H1 (cell line): Measurements from ENCODE around the gene VAV2. TPM values are rescaled to one million over a fixed set of nuclear protein-coding genes. Genes with fewer than 3 reads are reported as not detected.

Source experiments
- CTCF ChIA-PET: fragments of 300-600 bp; sonication (Branson Sonifier 250); formaldehyde crosslinking; loops from one replicate; lab custom pipeline; 2021; ENCODE audit not compliant: partially characterized antibody; lab: Charles Lee
- POLR2A ChIA-PET: fragments of 300-600 bp; sonication (Branson Sonifier 250); formaldehyde crosslinking; loops from one replicate; lab custom pipeline; 2021; ENCODE audit warnings: inconsistent platforms; ENCODE audit not compliant: partially characterized antibody; lab: Charles Lee
- DNase-seq, 2 experiments: peaks; one replicate each; pipeline versions ENCODE4 v3.0.0 to v3.0.0-alpha.2; 2010 to 2022; ENCODE audit warnings: low spot score in 2 of 2, low read depth in 1 of 2, mixed read lengths in 1 of 2
- FAIRE-seq: peaks from 2 replicates; lab custom pipeline; 2011; peaks lifted over from hg19 to GRCh38; lab: Jason Lieb, UNC
- H2AFZ ChIP-seq: 2 replicates; pipeline ENCODE4 v1.8.1; 2012; ENCODE audit warnings: low read length, inconsistent platforms
- H2AK5ac ChIP-seq: 2 replicates; pipeline ENCODE4 v1.6.1; 2013; ENCODE audit warnings: low read depth, low read length
- H2BK120ac ChIP-seq: replicated peaks from 2 replicates; pipeline ENCODE3; 2013; ENCODE audit warnings: low read depth, low read length, inconsistent platforms
- H2BK12ac ChIP-seq: 2 replicates; pipeline ENCODE4 v1.6.1; 2013; ENCODE audit warnings: low read depth, low read length
- H2BK15ac ChIP-seq: 2 replicates; pipeline ENCODE4 v1.6.1; 2013; ENCODE audit warnings: low read length
- H2BK20ac ChIP-seq: 2 replicates; pipeline ENCODE4 v1.6.1; 2013; ENCODE audit warnings: low read length
- H2BK5ac ChIP-seq: 2 replicates; pipeline ENCODE4 v1.6.1; 2013; ENCODE audit warnings: low read depth, low read length
- H3K14ac ChIP-seq: 2 replicates; pipeline ENCODE4 v1.6.1; 2013; ENCODE audit warnings: inconsistent platforms; ENCODE audit not compliant: insufficient read length
- H3K18ac ChIP-seq: 2 replicates; pipeline ENCODE4 v1.6.1; 2013; ENCODE audit warnings: low read length; ENCODE audit errors: extremely low read depth
- H3K23ac ChIP-seq: 2 replicates; pipeline ENCODE4 v1.6.1; 2013; ENCODE audit warnings: inconsistent platforms; ENCODE audit not compliant: insufficient read length
- H3K23me2 ChIP-seq: 2 replicates; pipeline ENCODE4 v1.6.1; 2013; ENCODE audit warnings: low read depth, low read length
- H3K27ac ChIP-seq: 2 replicates; pipeline ENCODE4 v1.6.1; 2011; ENCODE audit warnings: low read depth, low read length, inconsistent platforms
- H3K27me3 ChIP-seq, 4 experiments: replicated peaks in 1 of 4; 1 replicate in 1 of 4; 2 replicates in 3 of 4; pipeline versions ENCODE4 v1.6.1 to v1.8.1; 2011 to 2013; ENCODE audit warnings: low read length in 3 of 4, mild to moderate bottlenecking in 3 of 4, inconsistent platforms in 2 of 4, mixed read lengths in 2 of 4, moderate library complexity in 1 of 4; ENCODE audit not compliant: control insufficient read depth in 3 of 4, insufficient read depth in 3 of 4; ENCODE audit errors: extremely low read depth in 1 of 4
- H3K36me3 ChIP-seq, 4 experiments: 2 replicates each; pipeline versions ENCODE4 v1.6.1 to v1.8.1; 2011 to 2013; ENCODE audit warnings: mild to moderate bottlenecking in 4 of 4, low read length in 3 of 4, moderate library complexity in 2 of 4, control low read depth in 1 of 4, inconsistent platforms in 1 of 4; ENCODE audit not compliant: insufficient read depth in 4 of 4, control insufficient read depth in 2 of 4
- H3K4ac ChIP-seq: replicated peaks from 2 replicates; pipeline ENCODE3; 2013; ENCODE audit warnings: low read length, low read depth, mixed read lengths, inconsistent platforms; ENCODE audit not compliant: insufficient read length
- H3K4me1 ChIP-seq, 4 experiments: replicated peaks in 1 of 4; 1 replicate in 1 of 4; 2 replicates in 3 of 4; pipeline versions ENCODE4 v1.6.1 to v1.8.1; 2011 to 2013; ENCODE audit warnings: low read length in 3 of 4, inconsistent platforms in 2 of 4, mixed read lengths in 1 of 4; ENCODE audit not compliant: insufficient read depth in 4 of 4, control insufficient read depth in 3 of 4
- H3K4me2 ChIP-seq, 2 experiments: 2 replicates each; pipeline versions ENCODE4 v1.6.1 to v1.8.1; 2011 to 2013; ENCODE audit warnings: low read depth in 2 of 2, low read length in 2 of 2, control low read depth in 1 of 2, inconsistent platforms in 1 of 2, mild to moderate bottlenecking in 1 of 2; ENCODE audit not compliant: insufficient read depth in 1 of 2
- H3K4me3 ChIP-seq, 4 experiments: fragments of 200-600, 300-600 bp in 1 of 4; sonication (generic), shearing (Covaris generic), sonication (Bioruptor Twin) in 1 of 4; 2 replicates each; pipeline versions ENCODE4 v1.5.1 to v1.8.1; 2011 to 2016; ENCODE audit warnings: low read length in 4 of 4, low read depth in 3 of 4, control low read depth in 2 of 4, inconsistent platforms in 2 of 4, mild to moderate bottlenecking in 2 of 4, mixed read lengths in 1 of 4, moderate library complexity in 1 of 4; ENCODE audit not compliant: insufficient read depth in 2 of 4; ENCODE audit errors: extremely low read depth in 1 of 4
- H3K56ac ChIP-seq: replicated peaks from 2 replicates; pipeline ENCODE3; 2013; ENCODE audit warnings: low read depth, mild to moderate bottlenecking, mixed read lengths, low read length, inconsistent platforms; ENCODE audit not compliant: insufficient read length
- H3K79me1 ChIP-seq: 2 replicates; pipeline ENCODE4 v1.6.1; 2013; ENCODE audit warnings: low read depth, low read length, control low read depth
- H3K79me2 ChIP-seq, 2 experiments: 2 replicates each; pipeline versions ENCODE4 v1.6.1 to v1.8.1; 2012 to 2013; ENCODE audit warnings: low read length in 2 of 2, mild to moderate bottlenecking in 2 of 2, inconsistent platforms in 1 of 2; ENCODE audit not compliant: insufficient read depth in 2 of 2, control insufficient read depth in 1 of 2
- H3K9ac ChIP-seq, 4 experiments: replicated peaks in 1 of 4; 1 replicate in 1 of 4; 2 replicates in 3 of 4; pipeline versions ENCODE4 v1.6.1 to v1.8.1; 2011 to 2013; ENCODE audit warnings: low read depth in 3 of 4, low read length in 3 of 4, control low read depth in 2 of 4, mild to moderate bottlenecking in 2 of 4, moderate library complexity in 2 of 4, inconsistent platforms in 1 of 4; ENCODE audit errors: extremely low read depth in 1 of 4
- H3K9me3 ChIP-seq, 2 experiments: 2 replicates each; pipeline versions ENCODE4 v1.6.1 to v1.8.1; 2012 to 2013; ENCODE audit warnings: mild to moderate bottlenecking in 2 of 2, moderate library complexity in 2 of 2, control low read depth in 1 of 2, inconsistent platforms in 1 of 2, low read depth in 1 of 2, low read length in 1 of 2, mixed read lengths in 1 of 2; ENCODE audit not compliant: insufficient read depth in 2 of 2
- H4K20me1 ChIP-seq, 2 experiments: replicated peaks in 1 of 2; 2 replicates each; pipeline versions ENCODE3 to v1.8.1; 2011 to 2013; ENCODE audit warnings: inconsistent platforms in 2 of 2, low read length in 2 of 2, mild to moderate bottlenecking in 1 of 2; ENCODE audit not compliant: insufficient read depth in 2 of 2, control insufficient read depth in 1 of 2
- H4K5ac ChIP-seq: 2 replicates; pipeline ENCODE4 v1.6.1; 2013; ENCODE audit warnings: low read length, low read depth, mixed read lengths, inconsistent platforms; ENCODE audit not compliant: insufficient read length
- H4K8ac ChIP-seq: 2 replicates; pipeline ENCODE4 v1.8.0; 2013; ENCODE audit warnings: mild to moderate bottlenecking, moderate library complexity, low read length, inconsistent platforms; ENCODE audit not compliant: insufficient read depth; ENCODE audit errors: extremely low read depth
- H4K91ac ChIP-seq: replicated peaks from 2 replicates; pipeline ENCODE3; 2013; ENCODE audit warnings: low read length, mixed read lengths, inconsistent platforms; ENCODE audit not compliant: insufficient read length
- ASH2L ChIP-seq: fragments of 200-600, 300-600 bp; sonication (generic); IDR thresholded peaks from one replicate; pipeline ENCODE4 v1.7.1; 2017; ENCODE audit warnings: low read length
- EP300 ChIP-seq, 2 experiments: IDR thresholded peaks; 1 replicate in 1 of 2; 2 replicates in 1 of 2; pipeline ENCODE4 v1.6.1; 2011 to 2012; ENCODE audit warnings: low read depth in 2 of 2, low read length in 2 of 2, mild to moderate bottlenecking in 2 of 2, borderline replicate concordance in 1 of 2, inconsistent platforms in 1 of 2, moderate library complexity in 1 of 2
- HDAC6 ChIP-seq: IDR thresholded peaks from one replicate; pipeline ENCODE4 v1.7.1; 2012; ENCODE audit warnings: low read depth, mild to moderate bottlenecking, inconsistent platforms, low read length, moderate library complexity
- NRF1 ChIP-seq: IDR thresholded peaks from 2 replicates; pipeline ENCODE4 v1.6.1; 2011; ENCODE audit warnings: mild to moderate bottlenecking, low read depth, low read length, improper control_type of control experiment
- POLR2A ChIP-seq, 2 experiments: IDR thresholded peaks; 1 replicate in 1 of 2; 2 replicates in 1 of 2; pipeline ENCODE4 v1.6.1; 2011; ENCODE audit warnings: low read depth in 2 of 2, low read length in 2 of 2, mild to moderate bottlenecking in 2 of 2; ENCODE audit errors: control extremely low read depth in 1 of 2
- POLR2AphosphoS5 ChIP-seq: IDR thresholded peaks from 2 replicates; pipeline ENCODE4 v1.6.1; 2011; ENCODE audit warnings: low read depth, low read length
- RAD21 ChIP-seq, 2 experiments: IDR thresholded peaks in 1 of 2; conservative IDR thresholded peaks in 1 of 2; 2 replicates each; pipeline ENCODE4 v1.6.1; 2011; ENCODE audit warnings: low read depth in 2 of 2, low read length in 2 of 2, improper control_type of control experiment in 1 of 2, inconsistent platforms in 1 of 2, mild to moderate bottlenecking in 1 of 2, moderate library complexity in 1 of 2
- RBBP5 ChIP-seq: IDR thresholded peaks from 2 replicates; pipeline ENCODE4 v1.7.1; 2012; ENCODE audit warnings: low read depth, mild to moderate bottlenecking, inconsistent platforms, low read length, moderate library complexity, borderline replicate concordance
- SP2 ChIP-seq: IDR thresholded peaks from 2 replicates; pipeline ENCODE4 v1.6.1; 2012; ENCODE audit warnings: mild to moderate bottlenecking, low read length, inconsistent platforms
- TBP ChIP-seq: IDR thresholded peaks from 2 replicates; pipeline ENCODE4 v1.6.1; 2011; ENCODE audit warnings: low read depth, low read length, improper control_type of control experiment
- TEAD4 ChIP-seq: IDR thresholded peaks from 2 replicates; pipeline ENCODE4 v1.6.1; 2012; ENCODE audit warnings: low read depth, low read length, inconsistent platforms, mixed read lengths
- WGBS, 2 experiments: shearing (Covaris generic) in 1 of 2; methylation state at CpG; one replicate each; pipeline versions ENCODE4 v1.1.6 to v1.1.7; 2013 to 2015; ENCODE audit warnings: low lambda C conversion rate in 2 of 2, mixed read lengths in 2 of 2, inconsistent platforms in 1 of 2, low coverage in 1 of 2, missing lambda C conversion rate in 1 of 2; ENCODE audit not compliant: insufficient replicate concordance in 2 of 2, insufficient coverage in 1 of 2, insufficient read length in 1 of 2; ENCODE audit errors: extremely low coverage in 1 of 2, missing lambda C conversion rate in 1 of 2; 5-methylcytosine and 5-hydroxymethylcytosine counted together
- polyA plus RNA-seq, 7 experiments: library from polyadenylated mRNA; depleted of rRNA in 3 of 7; stranded (reverse) in 5 of 7; unstranded in 2 of 7; fragments of >200 nt in 5 of 7; fragments of 200-250 nt in 2 of 7; gene quantifications; 1 replicate in 5 of 7; 2 replicates in 1 of 7; 4 replicates in 1 of 7; pipeline versions ENCODE4 v1.2.1 to v1.2.3, GENCODE V29; 2011 to 2013; ENCODE audit warnings: missing spikeins in 2 of 7, mixed read lengths in 2 of 7
- total RNA-seq: library from RNA; stranded (reverse); fragmentation: NEBNext Ultra II Directional; extraction: Animal tissue kit (Norgen Biotek cat#: 25700); gene quantifications from 2 replicates; pipeline ENCODE4 v1.2.1, GENCODE V29; 2021

The VAV2 gene
- total and polyA plus RNA-seq, 2 of the 8 experiments (the other 6 are each of a cell fraction or from before 2014, with no cell fraction given): 13.6 to 37.6 TPM

GRCh38 chr9:133955821-133956411 is 36.2 kb downstream of the VAV2 start:
- no peak overlapping the region for H3K14ac ChIP-seq
- H4K20me1 ChIP-seq: peaks cover 5 to 9% of the 10 kb centered on the region in 2 experiments
- H3K4me1 ChIP-seq: peaks cover 14 to 47% (median 42%) of the 10 kb centered on the region in 4 experiments
- H3K9ac ChIP-seq: peak overlapping the region in 2 of 4 experiments; percentile 10 to 32; a peak in 2 of 7 replicates
- peak overlapping the region; percentile 98 for H2BK5ac ChIP-seq
- DNase-seq: peak in 1 of 2 experiments; percentile 77
- peak overlapping the region; percentile 97; the same call in 1 of the 2 replicates for H2BK15ac ChIP-seq
- ChIA-PET POLR2A (interaction anchor here (0.8 to 1.4 kb wide), 6 partner anchors 10 to 100 kb away, joined by 3 to 6 read pairs (median 3); no protein-coding TSS in a partner anchor), CTCF (interaction anchor here (0.7 to 3.0 kb wide), 11 partner anchors 10 to 173 kb away, joined by 3 to 21 read pairs (median 4); no protein-coding TSS in a partner anchor)
- H3K18ac ChIP-seq: peak overlapping the region; percentile 100
- H2AK5ac ChIP-seq: peak overlapping the region; percentile 93; the same call in 1 of the 2 replicates
- H3K4ac ChIP-seq: no peak overlapping the region
- H3K79me2 ChIP-seq: peaks cover 0 to 62% of the 10 kb centered on the region in 2 experiments; a peak in 2 of 4 replicates
- no peaks in the 10 kb centered on the region for H3K36me3 ChIP-seq
- H3K23me2 ChIP-seq: 0 out of 2 replicates have a peak, but pooled peaks cover 3% of the 10 kb centered on the region
- H4K8ac ChIP-seq: peak overlapping the region; percentile 92; the same call in 1 of the 2 replicates
- no peaks in the 10 kb centered on the region for H3K27me3 ChIP-seq
- WGBS, 2 experiments: 8% methylated on average over 14 of the region's 15 CpGs; no CpG with 5 or more reads in 1 of the 2 experiments
- H4K91ac ChIP-seq: peak overlapping the region; percentile 94
- H3K4me3 ChIP-seq: peak overlapping the region in 3 of 4 experiments; percentile 21 to 45 (median 24); a peak in 4 of 8 replicates
- H3K4me2 ChIP-seq: peak overlapping the region; percentile 37 to 70
- no peaks in the 10 kb centered on the region for H3K9me3 ChIP-seq
- peaks cover 8% of the 10 kb centered on the region; the same call in 1 of the 2 replicates for H3K79me1 ChIP-seq
- peak overlapping the region; percentile 94 for H4K5ac ChIP-seq
- H3K56ac ChIP-seq: peak overlapping the region; percentile 60
- no peak overlapping the region for H2AFZ ChIP-seq
- no peak overlapping the region for H3K23ac ChIP-seq
- H2BK120ac ChIP-seq: peak overlapping the region; percentile 97
- H2BK20ac ChIP-seq: 0 out of 2 replicates have a peak overlapping the region, but pooled peaks have one; percentile 48
- peak overlapping the region; percentile 82; the same call in 1 of the 2 replicates for H3K27ac ChIP-seq
- FAIRE-seq: no peak
- peak overlapping the region; percentile 97 for H2BK12ac ChIP-seq
- TF ChIP-seq TEAD4: peak; percentile 38; the same call in 1 of the 2 replicates
- peak in 1 of 2 experiments; percentile 18; a peak in 1 of 3 replicates for TF ChIP-seq EP300 (IDR thresholded peaks at IDR 0.05; ENCODE audit: borderline replicate concordance in 1 of 2, low read depth in 2 of 2, low read length in 2 of 2)
- TF ChIP-seq TBP: peak; percentile 63; the same call in 1 of the 2 replicates
- no peak for TF ChIP-seq SP2
- TF ChIP-seq ASH2L: peak; percentile 76
- TF ChIP-seq RBBP5: peak; percentile 41; the same call in 1 of the 2 replicates
- peak in 1 of 2 experiments; percentile 27; a peak in 1 of 3 replicates for TF ChIP-seq POLR2A (IDR thresholded peaks at IDR 0.05; ENCODE audit: control extremely low read depth in 1 of 2, low read depth in 2 of 2, low read length in 2 of 2)
- TF ChIP-seq RAD21 (IDR thresholded peaks at IDR 0.05 in 1 of 2, conservative IDR thresholded peaks at IDR 0.05 in 1 of 2; ENCODE audit: low read depth in 2 of 2, low read length in 2 of 2): peak; percentile 2 to 18; a peak in 1 of 4 replicates
- TF ChIP-seq HDAC6: no peak
- TF ChIP-seq POLR2AphosphoS5: peak; percentile 37; the same call in 1 of the 2 replicates
- no peak for TF ChIP-seq NRF1
